Rectal smooth muscle tissue (tissue), 1 donor: Measurements from ENCODE around the gene RSBN1L.

Experiments
- H3K27ac ChIP-seq: one replicate; pipeline ENCODE4 v1.7.0; 2013; ENCODE audit warnings: low read depth, low read length, inconsistent platforms
- H3K27me3 ChIP-seq: one replicate; pipeline ENCODE4 v1.7.0; 2013; ENCODE audit warnings: low read length; ENCODE audit not compliant: control insufficient read depth, insufficient read depth
- H3K36me3 ChIP-seq: one replicate; pipeline ENCODE4 v1.7.0; 2013; ENCODE audit warnings: low read length; ENCODE audit not compliant: control insufficient read depth, insufficient read depth
- H3K4me1 ChIP-seq: one replicate; pipeline ENCODE4 v1.7.0; 2013; ENCODE audit warnings: low read length; ENCODE audit not compliant: control insufficient read depth, insufficient read depth
- H3K4me3 ChIP-seq: one replicate; pipeline ENCODE4 v1.7.0; 2013; ENCODE audit warnings: low read length
- H3K9ac ChIP-seq: one replicate; pipeline ENCODE4 v1.7.0; 2013; ENCODE audit warnings: low read length

The RSBN1L gene

GRCh38 chr7:77664715-77665114, 31.5 kb upstream of the RSBN1L start:
- no peak overlapping the region for H3K27ac ChIP-seq
- no peaks in the 10 kb centered on the region for H3K4me1 ChIP-seq
- no peaks in the 10 kb centered on the region for H3K36me3 ChIP-seq
- no peaks in the 10 kb centered on the region for H3K27me3 ChIP-seq
- no peak overlapping the region for H3K9ac ChIP-seq
- H3K4me3 ChIP-seq: no peak overlapping the region

GRCh38 chr7:77665161-77665560, 31.1 kb upstream of the RSBN1L start:
- Histone ChIP-seq H3K36me3 (no peaks in the 10 kb centered on the region), H3K9ac (no peak overlapping the region), H3K27ac (no peak overlapping the region), H3K4me3 (no peak overlapping the region), H3K27me3 (no peaks in the 10 kb centered on the region), H3K4me1 (no peaks in the 10 kb centered on the region)

- Histone ChIP-seq H3K4me1 (no peaks in the 10 kb centered on the region), H3K9ac (no peak overlapping the region), H3K27ac (no peak overlapping the region), H3K4me3 (no peak overlapping the region), H3K27me3 (no peaks in the 10 kb centered on the region), H3K36me3 (no peaks in the 10 kb centered on the region)
Observed at GRCh38 chr7:77667459-77668086, 28.7 kb upstream of the RSBN1L start.

- Histone ChIP-seq H3K27ac (no peak overlapping the region), H3K9ac (no peak overlapping the region), H3K27me3 (no peaks in the 10 kb centered on the region), H3K4me3 (no peak overlapping the region), H3K36me3 (no peaks in the 10 kb centered on the region), H3K4me1 (no peaks in the 10 kb centered on the region)
Observed at GRCh38 chr7:77674878-77675277, 21.4 kb upstream of the RSBN1L start.

- H3K27me3 ChIP-seq: no peaks in the 10 kb centered on the region
- no peak overlapping the region for H3K27ac ChIP-seq
- H3K36me3 ChIP-seq: peaks cover 4% of the 10 kb centered on the region
- H3K9ac ChIP-seq: no peak overlapping the region
- H3K4me3 ChIP-seq: no peak overlapping the region
- no peaks in the 10 kb centered on the region for H3K4me1 ChIP-seq
Observed at GRCh38 chr7:77679608-77680007, 16.7 kb upstream of the RSBN1L start.

- H3K36me3 ChIP-seq: peaks cover 4% of the 10 kb centered on the region
- H3K4me1 ChIP-seq: no peaks in the 10 kb centered on the region
- no peak overlapping the region for H3K4me3 ChIP-seq
- H3K27ac ChIP-seq: no peak overlapping the region
- no peaks in the 10 kb centered on the region for H3K27me3 ChIP-seq
- no peak overlapping the region for H3K9ac ChIP-seq
Observed at GRCh38 chr7:77680266-77680665, 16.0 kb upstream of the RSBN1L start.

- H3K36me3 ChIP-seq: peaks cover 7% of the 10 kb centered on the region
- H3K4me1 ChIP-seq: no peaks in the 10 kb centered on the region
- H3K4me3 ChIP-seq: no peak overlapping the region
- no peak overlapping the region for H3K27ac ChIP-seq
- no peaks in the 10 kb centered on the region for H3K27me3 ChIP-seq
- H3K9ac ChIP-seq: no peak overlapping the region
Observed at GRCh38 chr7:77684030-77684429, 12.2 kb upstream of the RSBN1L start.

- H3K4me1 ChIP-seq: no peaks in the 10 kb centered on the region
- no peak overlapping the region for H3K9ac ChIP-seq
- H3K27ac ChIP-seq: peak overlapping the region; percentile 14
- H3K4me3 ChIP-seq: peak overlapping the region; percentile 36
- H3K36me3 ChIP-seq: peaks cover 7% of the 10 kb centered on the region
- H3K27me3 ChIP-seq: no peaks in the 10 kb centered on the region
Observed at GRCh38 chr7:77685233-77685632, 11.0 kb upstream of the RSBN1L start.

- H3K27me3 ChIP-seq: no peaks in the 10 kb centered on the region
- H3K36me3 ChIP-seq: peaks cover 7% of the 10 kb centered on the region
- no peak overlapping the region for H3K9ac ChIP-seq
- H3K4me3 ChIP-seq: no peak overlapping the region
- no peak overlapping the region for H3K27ac ChIP-seq
- H3K4me1 ChIP-seq: no peaks in the 10 kb centered on the region
Observed at GRCh38 chr7:77687100-77687746, 9.0 kb upstream of the RSBN1L start.

GRCh38 chr7:77687747-77688144, 8.5 kb upstream of the RSBN1L start:
- H3K9ac ChIP-seq: no peak overlapping the region
- no peak overlapping the region for H3K4me3 ChIP-seq
- H3K27ac ChIP-seq: no peak overlapping the region
- no peaks in the 10 kb centered on the region for H3K27me3 ChIP-seq
- no peaks in the 10 kb centered on the region for H3K4me1 ChIP-seq
- H3K36me3 ChIP-seq: peaks cover 6% of the 10 kb centered on the region

- H3K36me3 ChIP-seq: peaks cover 2% of the 10 kb centered on the region
- H3K27me3 ChIP-seq: no peaks in the 10 kb centered on the region
- H3K9ac ChIP-seq: no peak overlapping the region
- no peaks in the 10 kb centered on the region for H3K4me1 ChIP-seq
- no peak overlapping the region for H3K27ac ChIP-seq
- no peak overlapping the region for H3K4me3 ChIP-seq
Observed at GRCh38 chr7:77690289-77690688, 6.0 kb upstream of the RSBN1L start.

GRCh38 chr7:77691892-77692491, 4.3 kb upstream of the RSBN1L start:
- no peaks in the 10 kb centered on the region for H3K4me1 ChIP-seq
- H3K27me3 ChIP-seq: no peaks in the 10 kb centered on the region
- no peak overlapping the region for H3K9ac ChIP-seq
- H3K4me3 ChIP-seq: no peak overlapping the region
- peaks cover 2% of the 10 kb centered on the region for H3K36me3 ChIP-seq
- no peak overlapping the region for H3K27ac ChIP-seq
